ENCODE results near the gene MAPRE2.

DNA sequence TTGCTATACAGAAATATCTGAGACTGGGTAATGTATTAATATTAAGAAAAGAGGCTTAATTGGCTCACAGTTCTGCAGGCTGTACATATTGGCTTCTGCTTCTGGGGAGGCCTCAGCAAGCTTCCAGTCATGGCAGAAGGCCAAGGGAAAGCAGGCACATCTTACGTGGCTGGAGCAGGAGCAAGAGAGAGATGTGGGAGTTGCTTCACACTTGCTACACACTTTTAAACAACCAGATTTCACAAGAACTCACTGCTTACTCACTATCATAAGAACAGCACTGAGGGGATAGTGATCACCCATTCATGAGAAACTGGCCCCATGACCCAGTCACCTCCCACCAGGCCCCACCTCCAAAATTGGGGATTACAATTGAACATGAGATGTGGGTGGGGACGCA is 50.6 kb downstream of the MAPRE2 start:
- TF ChIP-seq, protein P1, sequence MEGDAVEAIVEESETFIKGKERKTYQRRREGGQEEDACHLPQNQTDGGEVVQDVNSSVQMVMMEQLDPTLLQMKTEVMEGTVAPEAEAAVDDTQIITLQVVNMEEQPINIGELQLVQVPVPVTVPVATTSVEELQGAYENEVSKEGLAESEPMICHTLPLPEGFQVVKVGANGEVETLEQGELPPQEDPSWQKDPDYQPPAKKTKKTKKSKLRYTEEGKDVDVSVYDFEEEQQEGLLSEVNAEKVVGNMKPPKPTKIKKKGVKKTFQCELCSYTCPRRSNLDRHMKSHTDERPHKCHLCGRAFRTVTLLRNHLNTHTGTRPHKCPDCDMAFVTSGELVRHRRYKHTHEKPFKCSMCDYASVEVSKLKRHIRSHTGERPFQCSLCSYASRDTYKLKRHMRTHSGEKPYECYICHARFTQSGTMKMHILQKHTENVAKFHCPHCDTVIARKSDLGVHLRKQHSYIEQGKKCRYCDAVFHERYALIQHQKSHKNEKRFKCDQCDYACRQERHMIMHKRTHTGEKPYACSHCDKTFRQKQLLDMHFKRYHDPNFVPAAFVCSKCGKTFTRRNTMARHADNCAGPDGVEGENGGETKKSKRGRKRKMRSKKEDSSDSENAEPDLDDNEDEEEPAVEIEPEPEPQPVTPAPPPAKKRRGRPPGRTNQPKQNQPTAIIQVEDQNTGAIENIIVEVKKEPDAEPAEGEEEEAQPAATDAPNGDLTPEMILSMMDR (IDR thresholded peaks at IDR 0.05 in 8 of 11, conservative IDR thresholded peaks at IDR 0.05 in 3 of 11) = no peak
- no peak for TF ChIP-seq POLR2A (IDR thresholded peaks at IDR 0.05)
- TF ChIP-seq POLR2AphosphoS5 (IDR thresholded peaks at IDR 0.05) = peak in 1 of 3 donors; percentile 9
